CD4-positive, alpha-beta memory T cell (primary cell): Measurements from ENCODE around the gene GHDC. TPM values are rescaled to one million over a fixed set of nuclear protein-coding genes. Genes with fewer than 3 reads are reported as not detected.
"Not testable (repeated sequence)": the region's sequence is repeated elsewhere in the genome, so short reads cannot be mapped to it uniquely, and the experiment has no call there.

Experiments used
- CTCF ChIA-PET: fragments of 350-600 bp; sonication (Branson Sonifier 250); formaldehyde crosslinking; loops from one replicate; lab custom pipeline; 2021; ENCODE audit warnings: inconsistent platforms; ENCODE audit not compliant: partially characterized antibody; lab: Charles Lee
- POLR2A ChIA-PET: fragments of 350-600 bp; sonication (Branson Sonifier 250); formaldehyde crosslinking; loops from one replicate; lab custom pipeline; 2021; ENCODE audit not compliant: partially characterized antibody; lab: Charles Lee
- DNase-seq, 5 donors: peaks; one replicate each; pipeline versions ENCODE4 v3.0.0 to v3.0.0-alpha.2; 2020 to 2022; ENCODE audit warnings: mixed read lengths in 1 of 5
- H3K27ac ChIP-seq: one replicate; pipeline ENCODE4 v1.7.0; 2013; ENCODE audit warnings: low read depth, low read length
- H3K27me3 ChIP-seq: 2 replicates; pipeline ENCODE4 v1.7.0; 2013; ENCODE audit warnings: mild to moderate bottlenecking, low read length, moderate library complexity; ENCODE audit not compliant: insufficient read depth
- H3K36me3 ChIP-seq: 2 replicates; pipeline ENCODE4 v1.7.0; 2013; ENCODE audit warnings: mild to moderate bottlenecking, low read length, moderate library complexity; ENCODE audit not compliant: insufficient read depth
- H3K4me1 ChIP-seq: 2 replicates; pipeline ENCODE4 v1.7.0; 2013; ENCODE audit warnings: mild to moderate bottlenecking, low read length, moderate library complexity; ENCODE audit not compliant: insufficient read depth
- H3K4me3 ChIP-seq, 2 donors: one replicate each; pipeline ENCODE4 v1.7.0; 2013; ENCODE audit warnings: low read length in 2 of 2, mild to moderate bottlenecking in 1 of 2
- H3K9me3 ChIP-seq, 2 donors: one replicate each; pipeline ENCODE4 v1.7.0; 2013; ENCODE audit warnings: low read length in 2 of 2, control low read depth in 1 of 2; ENCODE audit not compliant: control insufficient read depth in 1 of 2
- H3K27ac Mint-ChIP-seq, 7 donors: one replicate each; pipeline ENCODE4 v1.8.0; 2020 to 2021; ENCODE audit warnings: mixed read lengths in 7 of 7, mild to moderate bottlenecking in 6 of 7, inconsistent platforms in 3 of 7, moderate library complexity in 3 of 7
- H3K27me3 Mint-ChIP-seq, 2 donors: one replicate each; pipeline ENCODE4 v1.8.0; 2020 to 2021; ENCODE audit warnings: mixed read lengths in 2 of 2
- H3K36me3 Mint-ChIP-seq, 2 donors: one replicate each; pipeline ENCODE4 v1.8.0; 2020 to 2021; ENCODE audit warnings: mixed read lengths in 2 of 2, inconsistent platforms in 1 of 2, mild to moderate bottlenecking in 1 of 2
- H3K4me1 Mint-ChIP-seq, 4 donors: one replicate each; pipeline ENCODE4 v1.8.0; 2020 to 2021; ENCODE audit warnings: mixed read lengths in 4 of 4, mild to moderate bottlenecking in 1 of 4
- H3K4me3 Mint-ChIP-seq, 8 donors: one replicate each; pipeline ENCODE4 v1.8.0; 2020 to 2021; ENCODE audit warnings: mixed read lengths in 8 of 8, mild to moderate bottlenecking in 7 of 8, moderate library complexity in 6 of 8, inconsistent platforms in 3 of 8
- H3K9me3 Mint-ChIP-seq, 8 donors: one replicate each; pipeline ENCODE4 v1.8.0; 2020 to 2021; ENCODE audit warnings: mixed read lengths in 8 of 8, mild to moderate bottlenecking in 5 of 8, inconsistent platforms in 3 of 8, moderate library complexity in 1 of 8
- intact Hi-C: fragments of 100-400 bp; cut with micrococcal nuclease; formaldehyde crosslinking; loops from one replicate; pipeline ENCODE4 v1.15.1; 2023
- polyA plus RNA-seq, 2 donors: library from polyadenylated mRNA; unstranded; fragments of 300-500 nt; fragmentation: Illumina TruSeq; gene quantifications; one replicate each; pipeline ENCODE4 v1.2.3, GENCODE V29; 2021
- total RNA-seq, 2 experiments: library from RNA; stranded (reverse); gene quantifications; one replicate each; pipeline ENCODE4 v1.2.3, GENCODE V29; 2021

Gene GHDC
- total RNA-seq (10 to 100 TPM; 23.9 to 25.3 TPM), polyA plus RNA-seq (10 to 100 TPM; 12.9 to 17.9 TPM)

GRCh38 chr17:42193969-42194899 lies at the start of gene GHDC:
TSS of gene GHDC (minus strand) at chr17:42194494. CDS start at chr17:42193581, 913 bp downstream.
- Histone ChIP-seq H3K36me3 (no peaks in the 10 kb centered on the region), H3K27me3 (no peaks in the 10 kb centered on the region), H3K4me1 (peaks cover 20% of the 10 kb centered on the region), H3K9me3 (no peaks in the 10 kb centered on the region), H3K4me3 (peak within 1 kb of the TSS; percentile 64 to 97), H3K27ac (peak within 1 kb of the TSS; percentile 70)
- H3K27me3 Mint-ChIP-seq = no peaks in the 10 kb centered on the region
- H3K9me3 Mint-ChIP-seq = peaks cover 0 to 6% (median 0%) of the 10 kb centered on the region in 8 donors
- H3K4me3 Mint-ChIP-seq = peak within 1 kb of the TSS; percentile 82 to 96 (median 93)
- H3K27ac Mint-ChIP-seq = peak within 1 kb of the TSS; percentile 60 to 95 (median 89)
- peaks cover 0 to 5% of the 10 kb centered on the region in 2 donors for H3K36me3 Mint-ChIP-seq
- peaks cover 15 to 25% (median 20%) of the 10 kb centered on the region in 4 donors for H3K4me1 Mint-ChIP-seq
- ChIA-PET CTCF (interaction anchor here (0.7 to 2.1 kb wide), 9 partner anchors 10 to 1717 kb away, joined by 3 to 15 read pairs (median 4); partner anchors contain the start of genes HCRT and KCNH4), POLR2A (interaction anchor here (1.0 to 4.2 kb wide), 18 partner anchors 12 to 506 kb away, joined by 3 to 50 read pairs (median 4); partner anchors contain the start of genes ACLY, CNP, DHX58 and EIF1)
- intact Hi-C loops = loop anchor here (1.0 kb wide), 2 partner anchors 10 to 39 kb away; no protein-coding TSS in a partner anchor
- DNase-seq = peak; percentile 75 to 84 (median 76)

DNA sequence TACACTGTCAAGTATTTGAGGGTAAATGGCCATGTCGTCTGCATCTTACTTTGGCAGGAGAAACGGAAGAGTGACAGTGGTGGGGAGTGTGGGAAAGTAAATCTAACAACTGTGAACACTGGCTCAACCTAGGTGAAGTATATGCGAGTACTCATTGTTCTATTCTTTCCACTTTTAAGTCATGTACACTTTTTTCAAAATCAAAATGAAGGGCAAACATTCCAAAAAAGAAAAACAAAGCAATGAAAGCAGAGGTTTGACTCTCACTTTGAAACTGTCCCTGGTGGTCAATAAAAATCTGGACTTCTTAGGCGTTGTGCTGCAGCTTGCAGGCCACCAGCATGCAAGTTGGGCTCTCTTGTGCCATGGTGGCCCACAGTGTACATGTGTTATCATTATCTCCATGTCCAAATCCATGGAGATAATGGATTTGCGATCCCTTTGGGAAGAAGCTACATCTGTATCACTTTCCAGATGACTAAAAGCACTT lies 49.2 kb upstream of the GHDC start:
- H3K27ac ChIP-seq = no peak overlapping the region
- peak overlapping the region in 4 of 7 donors; percentile 5 to 65 (median 48) for H3K27ac Mint-ChIP-seq
- peaks cover 3 to 13% of the 10 kb centered on the region in 2 donors for H3K36me3 Mint-ChIP-seq
- no peaks in the 10 kb centered on the region for H3K27me3 ChIP-seq
- no peak for DNase-seq
- intact Hi-C loops = no loop called here
- H3K9me3 Mint-ChIP-seq = no peaks in the 10 kb centered on the region
- H3K27me3 Mint-ChIP-seq = no peaks in the 10 kb centered on the region
- ChIA-PET POLR2A (interaction anchor here (0.6 to 1.4 kb wide), 3 partner anchors 45 to 466 kb away, joined by 3 to 5 read pairs (median 3); partner anchors contain the start of gene STAT5A), CTCF (interaction anchor here (1.8 kb wide), 1 partner anchor 21 kb away, joined by 6 read pairs; no protein-coding TSS in a partner anchor)
- peaks cover 43 to 72% (median 56%) of the 10 kb centered on the region in 4 donors for H3K4me1 Mint-ChIP-seq
- H3K4me1 ChIP-seq = peaks cover 62% of the 10 kb centered on the region
- H3K4me3 ChIP-seq = no peak overlapping the region
- peak overlapping the region in 3 of 8 donors; percentile 10 to 47 (median 27) for H3K4me3 Mint-ChIP-seq
- H3K9me3 ChIP-seq = no peaks in the 10 kb centered on the region
- no peaks in the 10 kb centered on the region for H3K36me3 ChIP-seq

- Mint-ChIP-seq H3K4me1 (peaks cover 39 to 69% (median 51%) of the 10 kb centered on the region in 4 donors), H3K4me3 (peak overlapping the region in 1 of 8 donors; percentile 38), H3K27me3 (no peaks in the 10 kb centered on the region), H3K36me3 (peaks cover 3 to 14% of the 10 kb centered on the region in 2 donors), H3K9me3 (no peaks in the 10 kb centered on the region), H3K27ac (peak overlapping the region in 5 of 7 donors; percentile 55 to 81 (median 68))
- H3K36me3 ChIP-seq = no peaks in the 10 kb centered on the region
- POLR2A ChIA-PET = no interaction called here
- CTCF ChIA-PET = no interaction called here
- DNase-seq = no peak
- intact Hi-C loops = no loop called here
- no peaks in the 10 kb centered on the region for H3K9me3 ChIP-seq
- H3K27me3 ChIP-seq = no peaks in the 10 kb centered on the region
- no peak overlapping the region for H3K27ac ChIP-seq
- peaks cover 56% of the 10 kb centered on the region for H3K4me1 ChIP-seq
- H3K4me3 ChIP-seq = no peak overlapping the region
Observed at GRCh38 chr17:42241871-42242270, 47.6 kb upstream of the GHDC start.

- H3K27me3 ChIP-seq, H3K27ac ChIP-seq, DNase-seq, H3K36me3 ChIP-seq, H3K27me3 Mint-ChIP-seq, H3K9me3 ChIP-seq, H3K4me3 ChIP-seq, H3K9me3 Mint-ChIP-seq, intact Hi-C loops: not testable (repeated sequence)
- CTCF ChIA-PET = interaction anchor here (0.7 to 2.4 kb wide), 3 partner anchors 18 to 217 kb away, joined by 3 to 10 read pairs (median 3); partner anchors contain the start of gene KCNH4
- Mint-ChIP-seq H3K27ac (peak overlapping the region in 5 of 7 donors; percentile 14 to 71 (median 53)), H3K36me3 (peaks cover 3 to 13% of the 10 kb centered on the region in 2 donors), H3K4me1 (peaks cover 38 to 68% (median 49%) of the 10 kb centered on the region in 4 donors), H3K4me3 (peak overlapping the region in 1 of 8 donors; percentile 26)
- POLR2A ChIA-PET = interaction anchor here (0.6 kb wide), 1 partner anchor 33 kb away, joined by 3 read pairs; no protein-coding TSS in a partner anchor
- peaks cover 49% of the 10 kb centered on the region for H3K4me1 ChIP-seq
Observed at GRCh38 chr17:42240863-42241262, 46.6 kb upstream of the GHDC start.

- POLR2A ChIA-PET = interaction anchor here (1.7 kb wide), 1 partner anchor 9 kb away, joined by 7 read pairs; no protein-coding TSS in a partner anchor
- H3K4me1 ChIP-seq = peaks cover 46% of the 10 kb centered on the region
- peak overlapping the region; percentile 14 to 71 (median 53) for H3K27ac Mint-ChIP-seq
- no peaks in the 10 kb centered on the region for H3K27me3 ChIP-seq
- DNase-seq = no peak
- H3K4me3 Mint-ChIP-seq = peak overlapping the region in 1 of 8 donors; percentile 1
- CTCF ChIA-PET = interaction anchor here (2.4 kb wide), 1 partner anchor 18 kb away, joined by 10 read pairs; no protein-coding TSS in a partner anchor
- H3K27me3 Mint-ChIP-seq = no peaks in the 10 kb centered on the region
- H3K4me3 ChIP-seq = no peak overlapping the region
- no peak overlapping the region for H3K27ac ChIP-seq
- H3K9me3 ChIP-seq = no peaks in the 10 kb centered on the region
- no peaks in the 10 kb centered on the region for H3K9me3 Mint-ChIP-seq
- peaks cover 3 to 13% of the 10 kb centered on the region in 2 donors for H3K36me3 Mint-ChIP-seq
- peaks cover 36 to 65% (median 50%) of the 10 kb centered on the region in 4 donors for H3K4me1 Mint-ChIP-seq
- intact Hi-C loops = no loop called here
- H3K36me3 ChIP-seq = no peaks in the 10 kb centered on the region
Observed at GRCh38 chr17:42240201-42240600, 45.9 kb upstream of the GHDC start.

DNA sequence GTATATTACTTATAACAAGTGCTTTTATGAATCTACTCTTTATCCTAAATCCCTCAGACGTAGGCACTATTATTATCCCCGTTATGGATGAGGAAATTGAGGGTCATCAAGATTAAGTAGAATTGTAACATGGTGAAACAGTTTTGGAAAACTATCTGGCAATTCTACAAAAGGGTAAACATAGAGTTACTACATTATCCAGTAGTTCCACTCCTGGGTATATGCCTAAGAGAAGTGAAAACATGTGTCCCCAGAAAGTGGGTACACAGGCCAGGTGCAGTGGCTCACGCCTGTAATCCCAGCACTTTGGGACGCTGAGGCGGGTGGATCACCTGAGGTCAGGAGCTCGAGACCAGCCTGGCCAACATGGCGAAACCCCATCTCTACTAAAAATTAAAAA lies 45.3 kb upstream of the GHDC start:
- H3K9me3 Mint-ChIP-seq, H3K27me3 Mint-ChIP-seq, H3K9me3 ChIP-seq, H3K36me3 ChIP-seq, intact Hi-C loops, DNase-seq, H3K27me3 ChIP-seq, H3K4me3 ChIP-seq, H3K27ac ChIP-seq: not testable (repeated sequence)
- H3K4me1 Mint-ChIP-seq = peaks cover 41 to 70% (median 54%) of the 10 kb centered on the region in 4 donors
- ChIA-PET POLR2A (interaction anchor here (1.7 kb wide), 1 partner anchor 9 kb away, joined by 7 read pairs; no protein-coding TSS in a partner anchor), CTCF (interaction anchor here (2.4 kb wide), 1 partner anchor 17 kb away, joined by 10 read pairs; no protein-coding TSS in a partner anchor)
- peaks cover 2 to 15% of the 10 kb centered on the region in 2 donors for H3K36me3 Mint-ChIP-seq
- H3K4me3 Mint-ChIP-seq = peak overlapping the region in 1 of 8 donors; percentile 31
- peaks cover 48% of the 10 kb centered on the region for H3K4me1 ChIP-seq
- peak overlapping the region in 2 of 7 donors; percentile 30 to 37 for H3K27ac Mint-ChIP-seq
